ENCODE data around the gene ST7. TPM values are rescaled to one million over a fixed set of nuclear protein-coding genes. Genes with fewer than 3 reads are reported as not detected.

ST7 gene
- total and polyA plus RNA-seq, 7 donors, result 5.3 to 37.7 (median 19.0) TPM

DNA sequence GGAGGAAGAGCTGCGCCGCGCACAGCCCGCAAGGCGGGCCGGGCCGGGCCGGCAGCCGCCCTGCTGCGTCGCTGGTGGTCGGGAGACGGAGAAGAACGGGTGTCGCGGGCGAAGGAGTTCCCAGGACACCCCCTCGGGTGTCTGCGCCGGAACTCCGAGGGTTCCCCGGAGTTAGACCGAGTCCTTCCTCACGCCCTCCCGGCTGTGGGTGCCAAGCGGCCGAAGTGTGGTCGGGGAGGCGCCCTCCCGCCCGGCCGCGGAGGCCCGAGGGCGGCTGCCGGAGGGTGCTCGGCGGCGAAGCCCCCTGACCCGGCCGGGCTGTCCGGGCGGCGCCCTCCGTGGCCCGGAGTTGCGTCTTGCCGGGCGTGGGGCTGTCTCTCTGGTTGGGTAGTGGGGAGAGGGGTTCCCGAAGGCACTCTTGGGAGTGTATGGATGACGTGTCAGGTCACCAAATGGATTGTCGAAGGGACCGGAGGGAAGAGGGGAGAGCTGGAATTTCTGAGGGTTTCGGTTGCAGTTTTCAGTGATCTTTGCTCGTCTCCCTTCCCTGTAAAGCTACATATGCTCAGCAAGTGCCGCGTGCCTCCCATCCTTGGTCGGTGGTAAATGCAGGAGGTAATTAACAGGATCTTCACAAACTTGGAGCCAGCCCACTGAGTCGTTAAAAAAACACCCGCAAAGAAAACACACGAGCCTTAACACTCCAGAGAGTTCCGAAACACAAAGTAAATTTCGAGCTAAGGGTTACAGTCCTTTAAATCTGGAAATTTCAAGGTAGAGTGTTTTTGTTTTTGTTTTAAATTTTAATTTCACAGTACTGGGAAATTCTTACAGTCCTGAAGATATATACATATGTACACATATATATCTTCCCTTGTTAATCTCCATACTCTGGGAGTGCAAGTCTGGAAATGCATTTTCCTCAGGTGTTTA is 871 bp downstream of the ST7 start:
- Histone ChIP-seq H3K9me3 (no peaks in the 10 kb centered on the region), H3K4me3 (peak overlapping the region; percentile 79 to 99 (median 92)), H3K27me3 (no peaks in the 10 kb centered on the region), H3K4me1 (peaks cover 0 to 43% (median 31%) of the 10 kb centered on the region in 4 donors), H3K36me3 (no peaks in the 10 kb centered on the region), H3K27ac (peak overlapping the region; percentile 99 to 100 (median 100))
- intact Hi-C loops (cut with DNase I), result no loop called here
- peak in 2 of 4 donors; percentile 33 to 73 for TF ChIP-seq POLR2AphosphoS5 (IDR thresholded peaks at IDR 0.05)
- peak in 1 of 2 donors; percentile 24 for TF ChIP-seq POLR2A (IDR thresholded peaks at IDR 0.05)
- no peak for TF ChIP-seq CTCF (IDR thresholded peaks at IDR 0.05)
- TF ChIP-seq EP300 (IDR thresholded peaks at IDR 0.05), result no peak
- peak; percentile 80 for DNase-seq
- 1% methylated on average over 63 of the region's 63 CpGs for WGBS, 2 donors

DNA sequence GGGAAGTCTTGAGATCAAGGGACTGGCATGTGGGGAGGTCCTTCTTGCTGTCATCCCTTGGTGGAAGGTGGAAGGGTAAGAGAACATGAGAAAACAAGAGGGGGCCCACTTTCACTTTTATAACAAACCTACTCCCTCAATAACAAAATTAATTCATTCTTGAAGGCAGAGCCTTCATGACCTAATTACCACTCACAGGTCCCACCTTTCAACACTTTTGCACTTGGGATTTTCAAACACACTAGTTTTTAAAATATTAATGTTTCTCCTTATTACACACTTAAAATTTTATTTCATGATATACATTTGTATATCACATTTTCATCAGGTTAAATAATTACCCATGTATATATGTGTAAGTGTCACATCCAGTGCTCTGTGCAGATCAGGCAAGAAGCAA is 2.0 kb downstream of the ST7 start:
- H3K4me3 ChIP-seq, result peak overlapping the region; percentile 13 to 99 (median 92)

DNA sequence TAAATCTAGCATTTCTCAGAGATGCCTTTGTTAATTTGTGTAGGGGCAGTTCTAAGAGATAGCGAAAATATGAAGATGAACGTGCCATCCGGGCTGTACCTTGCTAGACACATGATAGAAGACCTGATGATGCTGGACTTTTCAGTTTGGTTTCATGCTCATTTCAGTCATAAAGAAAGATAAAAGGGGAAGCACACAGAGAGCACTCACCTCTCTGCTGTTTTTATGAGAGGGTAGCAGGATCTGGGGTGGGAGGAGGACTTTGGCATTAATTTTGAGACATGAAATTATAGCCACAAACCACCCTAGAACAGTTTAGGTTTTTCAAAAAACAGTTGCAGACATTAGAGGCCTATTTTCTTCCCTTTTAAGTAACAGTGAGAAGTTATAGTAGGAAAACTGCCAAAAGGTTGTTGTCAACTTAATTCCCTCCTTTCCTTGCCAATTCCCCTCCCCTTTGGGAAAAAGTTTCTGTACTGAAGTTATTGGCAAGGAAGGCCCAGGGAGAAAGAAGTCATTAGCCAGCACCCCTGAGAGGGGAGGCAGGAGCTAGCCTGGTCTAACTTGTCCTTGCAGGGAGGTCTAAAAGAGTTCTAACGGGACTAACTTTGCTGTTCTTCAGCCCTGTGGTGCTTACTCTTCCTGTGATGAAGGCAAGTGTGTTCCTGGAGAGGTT is 2.6 kb downstream of the ST7 start:
- no peak overlapping the region for H3K4me3 ChIP-seq
- intact Hi-C loops (cut with DNase I), result no loop called here

More for the DNA sequence above, 2.0 kb downstream of the ST7 start:
- Histone ChIP-seq H3K27ac (peak overlapping the region; percentile 99 to 100 (median 100)), H3K9me3 (no peaks in the 10 kb centered on the region), H3K27me3 (no peaks in the 10 kb centered on the region), H3K36me3 (no peaks in the 10 kb centered on the region), H3K4me1 (peaks cover 0 to 47% (median 31%) of the 10 kb centered on the region in 4 donors)
- intact Hi-C loops (cut with DNase I), result no loop called here
- DNase-seq, result no peak
- TF ChIP-seq POLR2A (IDR thresholded peaks at IDR 0.05), result no peak
- TF ChIP-seq EP300 (IDR thresholded peaks at IDR 0.05), result no peak
- TF ChIP-seq CTCF (IDR thresholded peaks at IDR 0.05), result no peak
- TF ChIP-seq POLR2AphosphoS5 (IDR thresholded peaks at IDR 0.05), result no peak

GRCh38 chr7:116956477-116956804 is 3.1 kb downstream of the ST7 start:
- peaks cover 0 to 48% (median 31%) of the 10 kb centered on the region in 4 donors for H3K4me1 ChIP-seq
- 66 to 83% methylated on average over 2 of the region's 2 CpGs for WGBS, 2 donors
- H3K9me3 ChIP-seq, result no peaks in the 10 kb centered on the region
- DNase-seq, result no peak
- peak overlapping the region; percentile 99 to 100 (median 100) for H3K27ac ChIP-seq
- H3K27me3 ChIP-seq, result no peaks in the 10 kb centered on the region
- no peak overlapping the region for H3K4me3 ChIP-seq
- intact Hi-C loops (cut with DNase I), result no loop called here
- no peak for TF ChIP-seq POLR2AphosphoS5 (IDR thresholded peaks at IDR 0.05)
- TF ChIP-seq EP300 (IDR thresholded peaks at IDR 0.05), result no peak
- no peak for TF ChIP-seq POLR2A (IDR thresholded peaks at IDR 0.05)
- no peak for TF ChIP-seq CTCF (IDR thresholded peaks at IDR 0.05)
- no peaks in the 10 kb centered on the region for H3K36me3 ChIP-seq

More for the DNA sequence above, 2.6 kb downstream of the ST7 start:
- H3K27ac ChIP-seq, result peak overlapping the region; percentile 99 to 100 (median 100)
- TF ChIP-seq POLR2A (IDR thresholded peaks at IDR 0.05) (no peak), EP300 (IDR thresholded peaks at IDR 0.05) (no peak), POLR2AphosphoS5 (IDR thresholded peaks at IDR 0.05) (no peak), CTCF (IDR thresholded peaks at IDR 0.05) (no peak)
- no peaks in the 10 kb centered on the region for H3K36me3 ChIP-seq
- DNase-seq, result no peak
- peaks cover 0 to 48% (median 31%) of the 10 kb centered on the region in 4 donors for H3K4me1 ChIP-seq
- no peaks in the 10 kb centered on the region for H3K9me3 ChIP-seq
- 67 to 73% methylated on average over 4 of the region's 4 CpGs for WGBS, 2 donors
- no peaks in the 10 kb centered on the region for H3K27me3 ChIP-seq

Measured in sigmoid colon (tissue), 7 donors.